Rectal smooth muscle tissue (tissue), 1 donor: ENCODE data around the gene PREX1.

Experiments used
- H3K27ac ChIP-seq: one replicate; pipeline ENCODE4 v1.7.0; 2013; ENCODE audit warnings: low read depth, low read length, inconsistent platforms
- H3K27me3 ChIP-seq: one replicate; pipeline ENCODE4 v1.7.0; 2013; ENCODE audit warnings: low read length; ENCODE audit not compliant: control insufficient read depth, insufficient read depth
- H3K36me3 ChIP-seq: one replicate; pipeline ENCODE4 v1.7.0; 2013; ENCODE audit warnings: low read length; ENCODE audit not compliant: control insufficient read depth, insufficient read depth
- H3K4me1 ChIP-seq: one replicate; pipeline ENCODE4 v1.7.0; 2013; ENCODE audit warnings: low read length; ENCODE audit not compliant: control insufficient read depth, insufficient read depth
- H3K4me3 ChIP-seq: one replicate; pipeline ENCODE4 v1.7.0; 2013; ENCODE audit warnings: low read length
- H3K9ac ChIP-seq: one replicate; pipeline ENCODE4 v1.7.0; 2013; ENCODE audit warnings: low read length

The PREX1 gene

DNA sequence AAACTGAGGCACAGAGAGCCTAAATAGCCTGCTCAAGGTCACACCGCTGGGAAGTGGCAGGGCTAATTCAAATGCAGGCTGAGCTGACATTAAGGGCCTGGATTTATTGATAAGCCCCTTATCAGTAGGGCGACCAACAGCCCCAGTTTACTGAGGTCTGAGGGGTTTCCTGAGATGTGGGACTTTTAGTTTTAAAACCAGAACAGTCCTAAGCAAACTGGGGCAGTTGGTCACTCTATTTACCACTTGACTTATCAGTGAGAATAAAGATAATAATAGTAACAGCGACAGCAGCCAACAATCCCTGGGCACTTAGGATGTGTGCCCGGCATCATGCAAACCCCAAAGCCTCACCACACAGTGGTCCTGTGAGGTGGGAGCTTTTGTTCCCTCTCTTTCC, 27.6 kb downstream of the PREX1 start:
- H3K4me1 ChIP-seq = no peaks in the 10 kb centered on the region
- no peak overlapping the region for H3K27ac ChIP-seq
- H3K27me3 ChIP-seq = no peaks in the 10 kb centered on the region
- H3K36me3 ChIP-seq = no peaks in the 10 kb centered on the region
- no peak overlapping the region for H3K9ac ChIP-seq
- H3K4me3 ChIP-seq = no peak overlapping the region

DNA sequence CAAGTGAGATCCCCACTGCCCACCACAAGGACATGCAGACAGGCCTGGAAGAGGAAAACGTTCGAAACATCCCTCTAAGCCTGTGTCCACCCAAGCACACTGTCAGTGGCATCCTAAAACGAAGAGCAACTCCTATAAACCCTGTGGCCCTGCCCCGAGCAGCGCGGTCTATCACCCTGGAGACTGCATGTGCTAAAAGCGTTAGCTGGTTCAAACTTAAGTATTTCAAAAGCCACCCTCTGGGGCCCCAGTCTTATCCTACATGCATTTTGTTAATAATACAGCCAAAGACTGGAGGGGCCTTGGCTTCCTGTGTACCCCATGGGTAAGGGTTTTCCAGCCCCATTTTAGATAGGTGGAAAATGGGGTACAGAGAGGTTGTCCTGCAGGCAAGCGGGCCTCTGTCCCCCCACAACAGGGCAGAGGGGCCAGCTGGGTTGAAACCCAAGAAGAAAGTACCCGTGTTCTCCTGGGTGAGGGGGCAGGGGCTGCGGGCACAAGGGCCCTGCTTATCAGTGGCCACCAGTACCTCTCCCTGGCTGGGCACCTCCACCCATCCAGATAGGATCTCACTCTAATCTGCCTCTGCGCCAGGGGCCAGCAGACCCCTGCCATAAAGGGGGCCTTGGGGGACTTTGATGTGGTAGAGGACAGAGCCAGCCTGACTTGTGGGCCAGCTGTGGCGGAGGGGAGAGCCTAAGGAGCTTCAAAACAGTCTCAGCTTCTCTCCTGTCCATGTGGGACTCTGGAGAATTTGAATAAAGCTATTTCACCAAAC, 28.3 kb downstream of the PREX1 start:
- Histone ChIP-seq H3K9ac (no peak overlapping the region), H3K4me3 (no peak overlapping the region), H3K4me1 (no peaks in the 10 kb centered on the region), H3K27ac (no peak overlapping the region), H3K27me3 (no peaks in the 10 kb centered on the region), H3K36me3 (no peaks in the 10 kb centered on the region)

DNA sequence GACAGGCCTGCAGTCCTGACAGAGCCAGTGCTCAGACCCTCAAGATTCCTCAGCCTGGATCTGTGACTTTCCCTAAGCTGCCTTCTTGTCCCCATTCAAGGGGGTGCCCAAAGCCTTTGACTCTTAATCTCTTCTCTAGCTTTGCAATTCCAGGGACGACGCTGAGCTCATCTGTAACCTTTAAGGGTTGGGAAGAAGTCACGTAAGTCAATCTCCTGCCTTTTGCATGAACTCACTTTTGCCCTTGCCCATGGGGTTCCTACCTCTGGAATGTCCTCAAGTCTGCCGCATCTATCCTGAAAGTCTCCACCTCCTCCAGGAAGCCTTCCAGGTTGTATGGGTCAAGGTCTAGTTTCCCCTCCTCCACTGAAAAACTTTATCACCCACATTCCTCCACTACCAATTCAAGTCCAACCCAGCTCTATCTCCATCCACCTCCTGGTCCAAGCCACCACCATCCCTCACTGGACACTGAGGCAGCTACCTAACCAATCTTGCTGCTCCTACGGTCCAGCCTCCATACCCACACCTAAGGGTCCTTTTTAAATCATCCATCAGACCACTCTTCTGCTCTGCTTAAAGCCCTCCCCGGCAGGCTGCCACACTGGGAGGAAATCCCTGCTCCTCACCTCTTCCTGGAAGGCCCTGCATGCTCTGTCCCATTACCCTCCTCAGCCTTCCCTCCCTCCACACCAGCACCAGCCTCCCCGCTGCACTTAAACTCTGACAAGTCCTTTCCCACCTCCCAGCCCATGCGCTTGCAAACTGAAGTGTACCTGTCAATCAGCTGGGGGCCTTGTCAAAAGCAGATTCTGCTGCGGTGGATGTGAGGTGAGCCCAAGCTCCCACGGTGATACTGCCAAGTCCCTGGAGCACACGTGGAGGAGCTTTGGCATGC, 29.7 kb downstream of the PREX1 start:
- Histone ChIP-seq H3K4me3 (no peak overlapping the region), H3K36me3 (no peaks in the 10 kb centered on the region), H3K9ac (no peak overlapping the region), H3K27ac (no peak overlapping the region), H3K27me3 (no peaks in the 10 kb centered on the region), H3K4me1 (no peaks in the 10 kb centered on the region)

DNA sequence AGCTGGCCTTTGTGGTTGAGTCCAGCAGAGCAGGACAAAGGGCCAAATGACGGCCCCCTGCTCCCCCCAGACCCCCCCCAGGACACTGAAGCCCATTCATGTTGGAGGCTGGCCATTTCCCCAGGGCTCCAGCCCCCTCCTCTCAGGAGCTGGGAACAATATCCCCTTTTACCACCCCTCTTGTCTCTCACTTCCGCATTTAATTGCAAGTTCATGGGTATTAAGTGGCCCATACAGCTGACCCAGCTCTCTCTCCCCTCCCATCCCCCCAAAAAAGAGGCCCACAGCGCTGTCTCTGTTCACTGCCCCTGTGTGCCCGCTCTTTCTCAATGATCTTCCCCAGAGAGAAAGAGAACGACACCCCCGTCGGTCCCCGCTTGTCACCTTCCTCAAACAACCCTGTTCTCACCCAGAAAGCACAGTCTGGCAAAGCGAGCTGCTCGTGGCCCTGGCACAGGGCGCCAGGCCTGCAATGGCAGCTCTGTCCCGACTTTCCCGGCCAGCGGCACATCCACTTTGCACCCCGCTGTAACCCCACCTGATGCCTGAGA, 30.4 kb downstream of the PREX1 start:
- Histone ChIP-seq H3K9ac (no peak overlapping the region), H3K27me3 (no peaks in the 10 kb centered on the region), H3K27ac (no peak overlapping the region), H3K36me3 (no peaks in the 10 kb centered on the region), H3K4me3 (no peak overlapping the region), H3K4me1 (no peaks in the 10 kb centered on the region)

DNA sequence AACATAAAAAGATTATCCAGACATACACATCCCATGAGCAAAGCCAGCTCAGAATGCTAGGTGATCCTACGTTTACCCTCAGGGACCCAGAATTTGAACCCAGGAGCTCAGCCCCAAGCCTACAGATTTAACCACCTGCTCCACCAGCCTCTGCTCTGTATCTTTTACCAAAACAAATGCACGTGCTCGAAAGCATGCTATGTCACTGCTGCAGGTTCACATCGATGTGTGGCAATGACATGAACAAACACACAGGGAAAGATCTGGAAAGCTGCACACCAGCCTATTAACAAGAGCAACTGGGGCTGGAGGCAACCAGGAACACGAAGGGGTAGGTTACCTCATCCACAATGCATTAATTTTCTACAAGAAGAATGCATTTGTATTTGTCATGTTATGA, 32.1 kb downstream of the PREX1 start:
- H3K9ac ChIP-seq = no peak overlapping the region
- no peaks in the 10 kb centered on the region for H3K4me1 ChIP-seq
- no peaks in the 10 kb centered on the region for H3K27me3 ChIP-seq
- no peak overlapping the region for H3K4me3 ChIP-seq
- no peak overlapping the region for H3K27ac ChIP-seq
- H3K36me3 ChIP-seq = no peaks in the 10 kb centered on the region

DNA sequence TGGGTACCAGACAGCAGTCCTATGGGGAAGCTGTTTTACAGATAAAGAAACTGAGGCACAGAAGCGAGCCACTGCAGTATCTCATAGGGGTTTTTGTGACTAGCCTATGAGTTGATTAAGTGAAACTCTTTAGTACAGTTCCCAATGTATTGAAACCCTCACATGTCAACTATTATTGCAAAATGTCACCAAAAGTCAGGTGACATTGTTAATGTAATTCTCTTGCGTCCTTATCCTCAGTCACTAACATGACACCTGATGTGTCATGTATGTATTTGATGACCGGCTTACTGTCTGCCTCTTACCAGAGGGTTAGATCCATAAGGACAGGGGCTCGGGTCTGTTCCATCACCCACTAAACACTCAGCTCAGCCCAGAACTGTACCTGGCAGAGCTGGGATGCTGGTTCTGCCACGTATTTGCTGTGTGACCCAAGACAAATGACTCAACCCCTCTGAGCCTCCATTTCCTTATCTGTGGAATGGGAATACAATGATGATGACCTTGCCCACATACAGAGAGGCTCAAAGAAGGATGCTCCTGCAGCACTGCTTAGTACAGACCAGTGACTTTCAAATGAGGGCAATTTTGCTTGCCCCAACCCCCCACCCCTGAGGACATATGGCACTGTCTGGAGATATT, 32.9 kb downstream of the PREX1 start:
- Histone ChIP-seq H3K9ac (no peak overlapping the region), H3K4me3 (no peak overlapping the region), H3K27ac (no peak overlapping the region), H3K27me3 (no peaks in the 10 kb centered on the region), H3K36me3 (no peaks in the 10 kb centered on the region), H3K4me1 (no peaks in the 10 kb centered on the region)

DNA sequence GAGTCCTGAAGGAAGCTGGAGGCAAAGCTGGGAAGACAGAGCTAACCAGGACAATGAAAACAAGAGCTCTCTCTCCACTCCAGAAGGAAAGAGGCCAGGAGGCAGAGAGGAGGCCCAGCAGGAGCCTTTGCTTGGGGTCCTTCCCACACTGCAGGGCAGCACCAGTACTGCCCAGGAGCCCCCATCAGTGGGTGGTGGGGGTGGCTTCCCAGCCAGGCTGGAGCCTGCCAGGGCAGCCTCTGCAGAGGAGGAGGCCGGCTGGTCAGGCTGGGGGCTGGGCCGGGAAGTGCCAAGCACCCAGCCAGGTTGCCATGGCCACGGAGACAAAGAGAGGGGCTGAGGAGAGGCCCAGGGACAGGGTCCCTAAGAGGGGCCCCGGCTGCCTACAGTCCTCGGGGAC, 33.4 kb downstream of the PREX1 start:
- Histone ChIP-seq H3K4me3 (no peak overlapping the region), H3K9ac (no peak overlapping the region), H3K36me3 (no peaks in the 10 kb centered on the region), H3K4me1 (no peaks in the 10 kb centered on the region), H3K27me3 (no peaks in the 10 kb centered on the region), H3K27ac (no peak overlapping the region)

DNA sequence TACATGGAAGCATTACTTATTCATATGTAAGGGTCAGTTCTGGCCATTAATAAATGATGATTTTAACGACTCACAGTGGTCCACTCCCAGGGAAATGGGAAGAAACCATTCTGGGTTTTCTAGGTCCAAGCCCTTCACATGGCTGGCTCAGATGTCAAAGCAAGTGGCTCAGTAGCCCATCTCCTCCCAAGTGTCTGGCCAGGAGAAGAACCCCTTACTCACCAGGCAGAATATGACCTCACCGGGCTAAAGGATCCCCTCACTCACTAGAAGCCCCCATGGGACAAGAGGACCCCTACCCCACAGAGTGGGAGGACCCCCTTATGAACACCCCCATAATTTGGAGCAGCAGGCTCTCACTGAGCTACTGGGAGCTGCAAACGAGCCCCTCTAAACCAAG, 34.0 kb downstream of the PREX1 start:
- Histone ChIP-seq H3K9ac (no peak overlapping the region), H3K36me3 (no peaks in the 10 kb centered on the region), H3K4me3 (no peak overlapping the region), H3K4me1 (no peaks in the 10 kb centered on the region), H3K27ac (no peak overlapping the region), H3K27me3 (no peaks in the 10 kb centered on the region)

DNA sequence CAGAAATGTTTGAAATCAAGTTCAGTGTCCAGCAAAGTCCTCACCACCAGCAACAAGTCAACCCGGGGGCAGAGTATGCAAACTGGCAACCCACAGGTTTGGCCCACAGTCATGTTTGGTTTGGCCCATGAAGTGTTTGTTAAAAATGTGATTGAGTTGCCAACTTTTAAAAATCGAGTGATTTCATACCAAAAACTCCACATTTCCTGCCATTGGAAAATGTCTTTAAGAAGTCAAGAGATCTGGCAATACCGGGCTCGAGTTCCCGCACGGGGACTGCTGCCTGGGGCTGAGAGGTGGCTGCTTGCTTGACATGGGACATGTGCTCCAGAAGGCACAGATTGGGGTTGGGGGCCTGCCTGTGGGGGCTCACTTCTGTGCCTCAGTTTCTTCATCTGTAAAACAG, 36.1 kb downstream of the PREX1 start:
- Histone ChIP-seq H3K4me3 (no peak overlapping the region), H3K4me1 (no peaks in the 10 kb centered on the region), H3K27ac (no peak overlapping the region), H3K27me3 (no peaks in the 10 kb centered on the region), H3K9ac (no peak overlapping the region), H3K36me3 (no peaks in the 10 kb centered on the region)

DNA sequence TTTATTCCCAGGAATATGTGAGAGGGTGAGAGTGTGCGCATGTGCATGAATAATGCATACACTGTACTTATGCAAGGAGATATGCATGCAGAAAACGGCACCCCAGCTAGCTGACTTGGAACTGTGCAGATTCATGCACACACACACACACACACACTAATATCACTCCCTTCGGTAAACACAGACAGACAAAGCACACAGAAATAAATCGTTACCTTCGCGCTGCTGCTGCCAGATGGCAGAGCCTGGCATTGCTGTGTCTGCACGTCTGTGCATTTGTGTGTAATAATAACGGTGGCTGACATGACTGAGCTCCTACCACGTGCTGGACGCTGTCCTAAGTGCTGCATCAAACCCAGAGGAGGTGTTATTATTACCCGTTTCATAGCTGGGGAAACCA, 36.8 kb downstream of the PREX1 start:
- Histone ChIP-seq H3K4me3 (no peak overlapping the region), H3K36me3 (no peaks in the 10 kb centered on the region), H3K27me3 (no peaks in the 10 kb centered on the region), H3K4me1 (no peaks in the 10 kb centered on the region), H3K9ac (no peak overlapping the region), H3K27ac (no peak overlapping the region)

DNA sequence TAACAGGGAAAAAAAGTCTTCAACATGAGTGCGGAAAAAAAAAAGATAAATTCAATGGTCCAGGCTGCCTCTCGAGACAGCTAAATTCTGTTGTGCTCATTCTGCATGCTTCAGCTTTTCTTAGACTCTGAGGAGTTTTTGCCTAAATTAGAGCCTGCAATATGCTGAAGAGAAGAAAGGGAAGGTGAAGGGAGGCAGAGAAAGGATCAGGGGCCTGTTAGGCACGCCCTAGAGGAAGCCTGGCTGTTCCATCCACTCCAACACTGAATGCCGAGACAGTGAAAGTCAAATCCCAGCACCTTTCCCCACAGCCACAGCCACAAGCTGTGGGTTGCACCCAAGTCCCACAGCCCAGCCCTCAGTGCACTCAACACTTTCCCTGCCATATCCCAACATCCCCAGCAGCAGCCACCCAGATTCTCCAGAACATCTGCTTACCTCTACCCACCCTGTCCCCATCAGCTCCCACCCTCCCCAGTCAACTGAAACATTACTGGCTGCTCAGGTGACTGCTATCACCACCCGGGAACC, 37.3 kb downstream of the PREX1 start:
- H3K4me3 ChIP-seq = no peak overlapping the region
- H3K4me1 ChIP-seq = no peaks in the 10 kb centered on the region
- H3K9ac ChIP-seq = no peak overlapping the region
- no peaks in the 10 kb centered on the region for H3K36me3 ChIP-seq
- H3K27ac ChIP-seq = no peak overlapping the region
- H3K27me3 ChIP-seq = no peaks in the 10 kb centered on the region

DNA sequence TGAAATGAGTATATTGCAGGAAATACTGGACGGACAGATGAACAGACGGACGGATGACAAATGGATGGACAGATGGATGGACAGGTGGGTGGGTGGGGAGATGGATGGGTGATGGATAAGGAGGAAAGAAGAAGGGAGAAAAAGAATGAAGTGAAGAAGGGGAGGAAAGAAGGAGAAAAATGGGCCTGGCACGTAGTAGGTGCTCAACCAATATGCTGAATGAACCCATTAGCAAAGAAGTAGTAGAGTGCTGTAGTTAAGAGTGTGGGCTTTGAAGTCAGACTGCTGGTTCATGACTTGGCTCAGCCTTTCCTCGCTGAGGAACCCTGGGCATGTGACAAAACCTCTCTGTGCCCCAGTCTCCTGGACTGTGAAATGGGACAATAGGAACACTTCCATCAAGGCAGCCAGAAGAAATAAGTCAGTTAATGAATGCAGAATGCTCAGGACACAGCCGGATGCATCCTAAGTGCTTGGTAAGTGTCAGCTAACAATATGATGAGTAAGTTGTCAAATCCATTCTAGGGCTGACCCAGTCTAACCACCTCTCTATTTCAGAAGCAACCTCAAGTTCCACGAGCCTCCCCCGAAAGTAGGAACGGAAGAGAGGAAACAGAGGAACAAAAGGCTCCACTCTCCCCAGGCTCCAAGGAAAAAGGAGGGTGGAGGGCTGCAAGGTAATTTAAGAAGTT, 37.9 kb downstream of the PREX1 start:
- Histone ChIP-seq H3K9ac (no peak overlapping the region), H3K36me3 (no peaks in the 10 kb centered on the region), H3K4me1 (no peaks in the 10 kb centered on the region), H3K4me3 (no peak overlapping the region), H3K27ac (no peak overlapping the region), H3K27me3 (no peaks in the 10 kb centered on the region)
